Thoracic aorta (tissue), 2 donors: ENCODE results near the gene DNAH11. TPM values are rescaled to one million over a fixed set of nuclear protein-coding genes. Genes with fewer than 3 reads are reported as not detected.
"Not testable (repeated sequence)": the region's sequence is repeated elsewhere in the genome, so short reads cannot be mapped to it uniquely, and the experiment has no call there.

ENCODE experiments used
- ATAC-seq: fragments of 150-250 bp; one replicate; pipeline ENCODE4 v1.8.0; 2017; ENCODE audit warnings: low read depth; ENCODE audit not compliant: insufficient number of reproducible peaks, low FRiP score
- DNase-seq: peaks from one replicate; pipeline ENCODE4 v3.0.0-alpha.2; 2020; ENCODE audit warnings: low spot score
- H3K27ac ChIP-seq, 2 donors: fragments of 200-600 bp; sonication (generic); 1 replicate in 1 of 2; 2 replicates in 1 of 2; pipeline ENCODE4 v1.5.1; 2016; ENCODE audit warnings: mild to moderate bottlenecking in 2 of 2, moderate library complexity in 2 of 2
- H3K27me3 ChIP-seq: fragments of 200-600 bp; sonication (generic); replicated peaks from 2 replicates; pipeline ENCODE4 v1.6.0; 2016; ENCODE audit warnings: mild to moderate bottlenecking; ENCODE audit not compliant: insufficient read depth
- H3K36me3 ChIP-seq: fragments of 200-600 bp; sonication (generic); one replicate; pipeline ENCODE4 v1.5.1; 2016
- H3K4me1 ChIP-seq, 2 donors: fragments of 200-600 bp; sonication (generic); 1 replicate in 1 of 2; 2 replicates in 1 of 2; pipeline versions ENCODE4 v1.5.1 to v1.6.0; 2016; ENCODE audit warnings: low read depth in 2 of 2, mild to moderate bottlenecking in 1 of 2; ENCODE audit not compliant: control insufficient read depth in 1 of 2
- H3K4me3 ChIP-seq: fragments of 200-600 bp; sonication (generic); 2 replicates; pipeline ENCODE4 v1.5.1; 2016; ENCODE audit warnings: mild to moderate bottlenecking
- H3K9me3 ChIP-seq: fragments of 200-600 bp; sonication (generic); 2 replicates; pipeline ENCODE4 v1.5.1; 2016
- total RNA-seq, 2 donors: library from RNA; depleted of rRNA; stranded (reverse); fragments of >200 nt; gene quantifications; one replicate each; pipeline versions ENCODE4 v1.1.0 to v1.2.3, GENCODE V29; 2016
- TF ChIP-seq, protein P1 (sequence below): fragments of 200-600 bp; sonication (generic); IDR thresholded peaks from one replicate; pipeline ENCODE4 v1.5.1; 2019; ENCODE audit warnings: antibody characterized with exemption

The DNAH11 gene
- total RNA-seq, 2 donors from 2014 or later, result 1.9 to 16.2 TPM

DNA sequence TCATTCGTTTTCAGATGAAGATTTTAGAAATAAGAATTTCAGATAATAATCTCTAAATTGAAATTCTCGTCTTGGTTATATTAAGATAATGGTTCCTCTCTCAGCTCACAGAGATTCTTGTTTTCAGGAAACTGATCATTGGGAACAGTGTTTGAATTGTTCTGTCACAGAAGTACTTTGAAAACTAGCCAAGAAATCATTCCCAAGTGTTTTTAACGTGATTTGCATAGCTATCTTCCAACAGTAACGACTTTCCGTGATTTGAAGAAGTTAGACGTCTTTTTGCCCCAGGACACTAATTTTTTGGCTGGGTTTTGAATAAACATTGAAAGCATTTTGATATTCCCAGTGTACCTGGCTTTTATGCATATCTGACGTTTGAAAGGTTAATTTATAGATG lies 286.9 kb downstream of the DNAH11 start:
- Histone ChIP-seq H3K27me3 (no peaks in the 10 kb centered on the region), H3K9me3 (no peaks in the 10 kb centered on the region), H3K27ac (no peak overlapping the region), H3K4me1 (no peaks in the 10 kb centered on the region), H3K4me3 (no peak overlapping the region), H3K36me3 (no peaks in the 10 kb centered on the region)
- DNase-seq, result no peak
- no peak for ATAC-seq
- TF ChIP-seq, protein P1, sequence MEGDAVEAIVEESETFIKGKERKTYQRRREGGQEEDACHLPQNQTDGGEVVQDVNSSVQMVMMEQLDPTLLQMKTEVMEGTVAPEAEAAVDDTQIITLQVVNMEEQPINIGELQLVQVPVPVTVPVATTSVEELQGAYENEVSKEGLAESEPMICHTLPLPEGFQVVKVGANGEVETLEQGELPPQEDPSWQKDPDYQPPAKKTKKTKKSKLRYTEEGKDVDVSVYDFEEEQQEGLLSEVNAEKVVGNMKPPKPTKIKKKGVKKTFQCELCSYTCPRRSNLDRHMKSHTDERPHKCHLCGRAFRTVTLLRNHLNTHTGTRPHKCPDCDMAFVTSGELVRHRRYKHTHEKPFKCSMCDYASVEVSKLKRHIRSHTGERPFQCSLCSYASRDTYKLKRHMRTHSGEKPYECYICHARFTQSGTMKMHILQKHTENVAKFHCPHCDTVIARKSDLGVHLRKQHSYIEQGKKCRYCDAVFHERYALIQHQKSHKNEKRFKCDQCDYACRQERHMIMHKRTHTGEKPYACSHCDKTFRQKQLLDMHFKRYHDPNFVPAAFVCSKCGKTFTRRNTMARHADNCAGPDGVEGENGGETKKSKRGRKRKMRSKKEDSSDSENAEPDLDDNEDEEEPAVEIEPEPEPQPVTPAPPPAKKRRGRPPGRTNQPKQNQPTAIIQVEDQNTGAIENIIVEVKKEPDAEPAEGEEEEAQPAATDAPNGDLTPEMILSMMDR, result no peak

DNA sequence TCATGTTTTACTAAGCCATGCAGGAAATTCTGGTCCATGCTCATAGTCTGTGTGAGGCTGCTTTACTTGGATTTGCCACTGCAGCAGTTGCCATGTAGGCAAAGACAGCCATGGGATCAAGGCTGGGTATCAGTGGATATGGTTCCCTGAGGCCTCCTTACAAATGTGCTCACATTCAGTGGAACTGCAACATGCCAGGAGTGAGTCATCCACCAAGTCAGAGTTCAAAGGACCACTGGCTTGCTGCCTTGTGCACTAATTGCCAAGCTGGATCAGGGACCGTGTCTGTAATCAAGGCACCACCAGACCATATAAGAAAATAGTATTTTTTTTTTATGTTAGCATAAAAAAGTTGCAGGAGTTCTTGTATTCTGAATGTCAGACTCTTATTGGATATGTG lies 301.9 kb downstream of the DNAH11 start:
- TF ChIP-seq, protein P1, result no peak
- H3K36me3 ChIP-seq, result no peaks in the 10 kb centered on the region
- H3K9me3 ChIP-seq, result no peaks in the 10 kb centered on the region
- no peak overlapping the region for H3K27ac ChIP-seq
- H3K4me1 ChIP-seq, result no peaks in the 10 kb centered on the region
- no peak overlapping the region for H3K4me3 ChIP-seq
- ATAC-seq, result no peak
- no peak for DNase-seq
- no peaks in the 10 kb centered on the region for H3K27me3 ChIP-seq

DNA sequence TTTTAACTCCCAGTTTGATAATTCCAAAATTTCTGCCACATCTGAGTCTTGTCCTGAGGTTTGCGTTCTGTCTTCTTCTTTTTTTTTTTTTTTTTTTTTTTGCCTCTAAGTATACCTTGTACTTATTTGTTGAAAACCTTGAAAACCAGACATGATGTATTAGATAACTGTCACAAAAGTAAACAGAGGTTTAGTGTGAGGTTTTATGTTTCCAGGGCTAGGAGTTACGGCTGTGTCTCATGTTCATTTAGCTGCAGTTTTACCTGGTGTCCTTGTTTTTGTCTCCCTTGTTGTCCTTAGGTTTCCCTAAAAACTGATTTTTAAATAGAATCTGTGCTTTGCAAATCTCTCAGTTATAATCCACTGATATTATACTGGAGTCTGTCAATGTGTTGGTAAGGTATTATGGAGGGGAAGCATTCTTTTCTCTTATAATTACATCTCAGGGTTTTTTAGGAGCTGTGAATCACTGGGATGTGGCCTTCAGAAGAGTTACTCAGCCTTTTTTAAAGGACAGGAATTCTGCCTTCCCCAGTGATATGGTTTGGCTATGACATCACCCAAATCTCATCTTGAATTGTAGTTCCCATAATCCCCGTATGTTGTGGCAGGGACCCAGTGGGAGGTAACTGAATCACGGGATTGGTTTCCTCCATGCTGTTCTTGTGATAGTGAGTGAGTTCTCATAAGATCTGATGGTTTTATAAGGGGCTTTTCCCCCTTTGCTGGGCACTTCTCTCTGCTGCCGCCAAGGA lies 307.9 kb downstream of the DNAH11 start:
- DNase-seq, result no peak
- ATAC-seq, result no peak
- Histone ChIP-seq H3K4me3 (no peak overlapping the region), H3K27ac (no peak overlapping the region), H3K4me1 (no peaks in the 10 kb centered on the region), H3K36me3 (no peaks in the 10 kb centered on the region), H3K27me3 (no peaks in the 10 kb centered on the region), H3K9me3 (no peaks in the 10 kb centered on the region)
- TF ChIP-seq, protein P1, result no peak

DNA sequence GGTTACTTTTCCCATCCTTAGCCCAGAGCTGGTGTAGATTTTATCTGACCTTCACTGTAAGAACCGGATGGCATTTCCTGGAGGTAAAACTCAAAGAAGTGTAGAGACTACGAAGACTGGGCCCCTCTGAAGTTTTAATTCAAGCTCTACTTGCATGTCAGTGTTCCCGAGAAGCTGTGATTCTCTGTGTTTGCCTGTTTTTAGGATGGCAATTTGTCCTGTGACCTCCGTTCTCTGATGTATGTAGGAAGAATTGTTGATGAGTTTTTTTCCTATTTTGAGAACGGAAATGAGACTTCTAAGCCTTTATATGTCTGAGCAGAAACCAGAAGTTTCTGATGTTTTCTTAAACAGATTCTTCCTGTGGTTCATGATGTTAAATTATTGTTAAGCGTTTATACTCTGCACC lies 308.7 kb downstream of the DNAH11 start:
- Histone ChIP-seq H3K36me3 (no peaks in the 10 kb centered on the region), H3K9me3 (no peaks in the 10 kb centered on the region), H3K4me1 (no peaks in the 10 kb centered on the region), H3K27me3 (no peaks in the 10 kb centered on the region), H3K4me3 (no peak overlapping the region), H3K27ac (no peak overlapping the region)
- no peak for DNase-seq
- ATAC-seq, result no peak
- TF ChIP-seq, protein P1, result no peak

DNA sequence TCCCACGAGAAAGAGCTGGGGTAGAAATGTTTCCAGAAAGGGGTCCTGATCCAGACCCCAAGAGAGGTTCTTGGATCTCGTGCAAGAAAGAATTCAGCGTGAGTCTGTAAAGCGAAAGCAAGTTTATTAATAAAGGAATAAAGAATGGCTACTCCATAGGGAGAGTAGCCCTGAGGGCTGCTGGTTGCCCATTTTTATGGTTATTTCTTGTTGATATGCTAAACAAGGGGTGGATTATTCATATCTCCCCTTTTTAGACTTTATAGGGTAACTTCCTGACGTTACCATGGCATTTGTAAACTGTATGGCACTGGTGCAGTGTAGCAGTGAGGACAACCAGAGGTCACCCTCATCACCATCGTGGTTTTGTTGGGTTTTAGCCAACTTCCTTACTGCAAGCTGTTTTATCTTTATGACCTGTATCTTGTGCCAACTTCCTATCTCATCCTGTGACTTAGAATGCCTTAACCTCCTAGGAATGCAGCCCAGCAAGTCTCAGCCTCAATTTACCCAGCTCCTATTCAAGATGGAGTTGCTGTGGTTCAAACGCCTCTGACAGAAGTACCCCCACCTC lies 322.9 kb downstream of the DNAH11 start:
- not testable (repeated sequence) for H3K27me3 ChIP-seq, H3K9me3 ChIP-seq

More for the DNA sequence above, 322.9 kb downstream of the DNAH11 start:
- ATAC-seq, H3K36me3 ChIP-seq, H3K4me3 ChIP-seq, H3K27ac ChIP-seq, H3K4me1 ChIP-seq, DNase-seq: not testable (repeated sequence)
